Activated naive CD8-positive, alpha-beta T cell treated with anti-CD3 and anti-CD28 coated beads, Interleukin-2, amount 10 ng/mL, durations not matched to agents 7 days and 5 days (primary cell): ENCODE results near the gene ATMIN. TPM values are rescaled to one million over a fixed set of nuclear protein-coding genes. Genes with fewer than 3 reads are reported as not detected.

Experiments used
- ATAC-seq: fragments of 150-1000 bp; cut with Tn5 transposase; one replicate; pipeline ENCODE4 v1.10.0; 2021; ENCODE audit warnings: low read depth, moderate library complexity
- POLR2A ChIA-PET: fragments of 350-600 bp; sonication (Branson Sonifier 250); formaldehyde crosslinking; loops from one replicate; lab custom pipeline; 2021; ENCODE audit warnings: antibody characterized with exemption; lab: Charles Lee
- DNase-seq: peaks from one replicate; pipeline ENCODE4 v3.0.0; 2021
- H3K27ac Mint-ChIP-seq: one replicate; pipeline ENCODE4 v1.8.0; 2022; ENCODE audit warnings: mild to moderate bottlenecking, mixed read lengths
- H3K27me3 Mint-ChIP-seq: one replicate; pipeline ENCODE4 v1.8.0; 2022; ENCODE audit warnings: mild to moderate bottlenecking, moderate library complexity, mixed read lengths
- H3K36me3 Mint-ChIP-seq: one replicate; pipeline ENCODE4 v1.8.0; 2021; ENCODE audit warnings: mild to moderate bottlenecking, mixed read lengths
- H3K4me1 Mint-ChIP-seq: one replicate; pipeline ENCODE4 v1.8.0; 2021; ENCODE audit warnings: mixed read lengths
- H3K4me3 Mint-ChIP-seq: one replicate; pipeline ENCODE4 v1.8.0; 2022; ENCODE audit warnings: mild to moderate bottlenecking, moderate library complexity, mixed read lengths
- H3K9me3 Mint-ChIP-seq: one replicate; pipeline ENCODE4 v1.8.0; 2021; ENCODE audit warnings: mixed read lengths
- total RNA-seq, 2 experiments: library from RNA; stranded (reverse); gene quantifications; one replicate each; pipeline ENCODE4 v1.2.3, GENCODE V29; 2021

ATMIN gene
- total RNA-seq, 2 experiments from 2014 or later: 28.3 to 29.3 TPM

DNA sequence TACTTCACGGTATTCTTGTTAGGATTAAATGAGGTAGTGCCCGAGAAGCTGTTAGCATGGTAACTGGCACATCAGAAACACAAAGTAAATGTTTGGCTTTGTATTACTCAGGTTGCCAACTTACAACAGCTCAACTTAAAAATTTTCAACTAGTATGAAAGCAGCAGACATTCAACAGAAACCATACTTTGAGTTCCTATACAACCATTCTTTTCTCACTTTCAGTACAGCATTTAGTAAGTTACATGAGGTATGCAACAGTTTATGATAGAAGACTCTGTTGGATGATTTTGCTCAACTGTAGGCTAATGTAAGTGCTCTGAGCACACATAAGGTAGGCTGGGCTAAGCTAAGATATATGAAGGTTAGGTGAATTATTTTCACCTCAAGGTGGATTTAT, 21.0 kb upstream of the ATMIN start:
- ATAC-seq (no peak), DNase-seq (no peak)
- no peak overlapping the region for H3K4me3 Mint-ChIP-seq
- no peak overlapping the region for H3K27ac Mint-ChIP-seq
- H3K4me1 Mint-ChIP-seq: peaks cover 9% of the 10 kb centered on the region
- H3K36me3 Mint-ChIP-seq: peaks cover 43% of the 10 kb centered on the region
- POLR2A ChIA-PET: no interaction called here
- H3K9me3 Mint-ChIP-seq: no peaks in the 10 kb centered on the region
- no peaks in the 10 kb centered on the region for H3K27me3 Mint-ChIP-seq

GRCh38 chr16:81018496-81018895, 17.1 kb upstream of the ATMIN start:
- H3K4me1 Mint-ChIP-seq: peaks cover 2% of the 10 kb centered on the region
- no peak overlapping the region for H3K4me3 Mint-ChIP-seq
- peaks cover 34% of the 10 kb centered on the region for H3K36me3 Mint-ChIP-seq
- H3K9me3 Mint-ChIP-seq: no peaks in the 10 kb centered on the region
- DNase-seq: no peak
- H3K27ac Mint-ChIP-seq: no peak overlapping the region
- ATAC-seq: no peak
- no peaks in the 10 kb centered on the region for H3K27me3 Mint-ChIP-seq
- POLR2A ChIA-PET: no interaction called here

DNA sequence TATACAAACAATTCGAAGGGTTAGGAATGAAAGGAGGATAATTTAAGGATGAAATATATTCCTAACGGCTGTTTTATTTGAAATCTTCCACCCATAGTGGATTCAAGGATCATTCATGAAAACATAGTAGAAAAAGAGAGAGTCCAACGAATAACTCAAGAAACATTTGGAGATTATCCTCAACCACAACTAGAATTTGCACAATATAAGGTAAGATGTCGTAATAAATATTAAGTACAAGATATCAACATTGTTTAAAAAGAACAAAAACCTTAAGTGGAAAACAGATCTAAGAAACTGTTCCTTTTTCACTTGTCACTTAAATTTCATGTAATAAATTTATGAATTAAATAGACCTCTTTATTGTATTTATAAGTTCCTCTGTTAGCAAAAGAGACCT, 9.2 kb upstream of the ATMIN start:
- POLR2A ChIA-PET: no interaction called here
- H3K4me1 Mint-ChIP-seq: no peaks in the 10 kb centered on the region
- H3K27me3 Mint-ChIP-seq: no peaks in the 10 kb centered on the region
- no peak overlapping the region for H3K4me3 Mint-ChIP-seq
- H3K9me3 Mint-ChIP-seq: no peaks in the 10 kb centered on the region
- no peak for ATAC-seq
- no peak for DNase-seq
- H3K36me3 Mint-ChIP-seq: peaks cover 41% of the 10 kb centered on the region
- no peak overlapping the region for H3K27ac Mint-ChIP-seq

DNA sequence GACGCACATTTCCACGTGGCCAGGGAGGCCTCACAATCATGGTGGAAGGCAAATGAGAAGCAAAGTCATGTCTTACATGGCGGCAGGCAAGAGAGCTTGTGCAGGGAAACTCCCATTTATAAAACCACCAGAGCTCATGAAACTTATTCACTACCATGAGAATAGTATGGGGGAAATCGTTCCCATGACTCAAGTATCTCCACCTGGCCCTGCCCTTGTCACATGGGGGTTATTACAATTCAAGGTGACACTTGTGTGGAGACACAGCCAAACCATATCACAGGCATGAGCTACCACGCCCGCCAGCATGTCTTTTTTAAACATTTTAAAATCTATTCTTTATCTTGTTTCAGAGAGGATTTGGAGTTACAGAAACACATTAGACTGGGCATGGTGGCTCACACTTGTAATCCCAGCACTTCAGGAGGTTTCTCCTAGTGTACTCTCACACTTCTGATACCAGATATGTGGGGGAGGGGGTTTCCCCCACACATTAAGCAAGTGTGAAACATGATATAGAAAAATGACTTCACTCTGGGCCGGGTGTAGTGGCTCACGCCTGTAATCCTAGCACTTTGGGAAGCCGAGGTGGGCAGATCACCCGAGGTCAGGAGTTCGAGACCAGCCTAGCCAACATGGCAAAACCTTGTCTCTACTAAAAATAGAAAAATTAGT, 5.6 kb upstream of the ATMIN start:
- Mint-ChIP-seq H3K36me3 (peaks cover 35% of the 10 kb centered on the region), H3K4me3 (no peak overlapping the region)

DNA sequence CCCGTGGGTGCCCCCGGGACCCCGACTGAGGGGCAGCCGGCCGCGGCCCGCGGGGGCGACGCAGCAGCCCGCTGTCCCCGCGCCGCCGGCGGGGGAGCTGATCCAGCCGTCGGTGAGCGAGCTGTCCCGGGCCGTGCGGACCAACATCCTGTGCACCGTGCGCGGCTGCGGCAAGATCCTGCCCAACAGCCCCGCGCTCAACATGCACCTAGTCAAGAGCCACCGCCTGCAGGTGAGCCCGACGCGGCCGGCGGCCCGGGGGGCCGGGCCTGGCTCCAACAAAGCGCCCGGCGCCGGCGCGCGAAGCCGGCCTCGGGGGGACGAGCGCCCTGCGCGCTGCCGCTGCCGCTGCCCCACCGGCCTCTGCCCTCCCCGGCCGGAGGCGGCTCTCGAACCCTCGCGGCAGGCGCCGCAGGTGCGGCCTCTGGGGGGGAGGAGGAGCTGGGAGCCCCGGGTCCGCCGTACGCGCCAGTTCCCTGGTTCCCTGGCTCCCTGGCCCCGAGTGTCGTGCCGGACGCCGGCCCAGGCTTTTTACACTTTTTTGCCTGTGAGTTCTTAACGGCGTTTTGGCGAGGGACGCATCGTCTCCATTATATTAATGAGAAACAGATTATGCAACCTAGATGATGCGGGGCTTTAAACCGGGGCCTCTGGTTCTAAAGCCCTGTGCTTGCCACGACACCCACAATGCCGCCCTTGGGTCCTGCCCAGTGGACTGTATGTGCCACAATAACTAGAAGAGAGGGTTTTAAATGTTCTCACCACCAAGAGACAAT, 521 bp downstream of the ATMIN start:
- POLR2A ChIA-PET: interaction anchor here (1.0 to 3.2 kb wide), 6 partner anchors 29 to 278 kb away, joined by 3 to 22 read pairs (median 7); partner anchors contain the start of genes C16orf46, CENPN, CMC2 and GAN
- peaks cover 20% of the 10 kb centered on the region for H3K36me3 Mint-ChIP-seq

More for the DNA sequence above, 5.6 kb upstream of the ATMIN start:
- DNase-seq (no peak), ATAC-seq (no peak)
- POLR2A ChIA-PET: no interaction called here
- H3K27ac Mint-ChIP-seq: no peak overlapping the region
- H3K4me1 Mint-ChIP-seq: no peaks in the 10 kb centered on the region
- H3K27me3 Mint-ChIP-seq: no peaks in the 10 kb centered on the region
- H3K9me3 Mint-ChIP-seq: no peaks in the 10 kb centered on the region

DNA sequence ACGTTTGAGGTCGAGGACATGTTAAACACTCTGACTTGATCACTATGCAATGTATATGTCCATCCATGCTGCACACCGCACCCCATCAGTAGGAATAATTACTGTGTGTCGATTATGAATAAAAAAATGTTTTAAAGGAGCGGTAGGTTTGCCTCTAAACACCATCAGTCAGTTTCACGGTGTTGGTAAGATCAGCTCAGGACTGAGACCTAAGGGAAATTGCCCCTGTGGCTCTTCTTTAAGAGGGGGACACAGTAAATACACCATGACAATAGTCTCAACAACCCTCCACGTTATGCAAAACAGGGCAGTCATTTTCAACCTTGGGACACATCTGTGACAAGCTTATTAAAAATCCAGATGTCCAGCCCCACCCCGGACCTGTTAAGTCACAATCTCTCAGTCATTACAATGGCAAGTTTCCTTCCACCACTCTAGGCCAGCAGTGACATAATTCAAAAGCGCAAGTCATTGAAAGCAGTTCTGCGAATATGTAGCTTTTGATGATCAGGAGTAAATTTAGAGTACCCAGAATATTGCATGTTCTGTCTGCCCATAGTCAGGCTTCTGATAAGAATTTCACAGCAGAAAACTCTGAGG, 1.2 kb downstream of the ATMIN start:
- Mint-ChIP-seq H3K9me3 (no peaks in the 10 kb centered on the region), H3K36me3 (peaks cover 23% of the 10 kb centered on the region), H3K27ac (peak overlapping the region; percentile 65), H3K4me1 (peaks cover 28% of the 10 kb centered on the region), H3K27me3 (no peaks in the 10 kb centered on the region), H3K4me3 (peak overlapping the region; percentile 86)
- DNase-seq (no peak), ATAC-seq (no peak)
- POLR2A ChIA-PET: interaction anchor here (1.4 to 3.2 kb wide), 3 partner anchors 30 to 41 kb away, joined by 10 to 22 read pairs (median 15); partner anchors contain the start of genes C16orf46, CENPN and CMC2

More for the DNA sequence above, 521 bp downstream of the ATMIN start:
- Mint-ChIP-seq H3K27me3 (no peaks in the 10 kb centered on the region), H3K9me3 (no peaks in the 10 kb centered on the region), H3K4me3 (peak overlapping the region; percentile 86), H3K27ac (peak overlapping the region; percentile 65), H3K4me1 (peaks cover 28% of the 10 kb centered on the region)
- DNase-seq (no peak), ATAC-seq (peak; percentile 65)

GRCh38 chr16:81040131-81040530, 4.5 kb downstream of the ATMIN start:
- H3K27me3 Mint-ChIP-seq: no peaks in the 10 kb centered on the region
- peaks cover 39% of the 10 kb centered on the region for H3K36me3 Mint-ChIP-seq
- H3K9me3 Mint-ChIP-seq: no peaks in the 10 kb centered on the region
- H3K4me1 Mint-ChIP-seq: peaks cover 28% of the 10 kb centered on the region
- no peak for ATAC-seq
- no peak overlapping the region for H3K27ac Mint-ChIP-seq
- POLR2A ChIA-PET: no interaction called here
- no peak for DNase-seq
- H3K4me3 Mint-ChIP-seq: no peak overlapping the region

DNA sequence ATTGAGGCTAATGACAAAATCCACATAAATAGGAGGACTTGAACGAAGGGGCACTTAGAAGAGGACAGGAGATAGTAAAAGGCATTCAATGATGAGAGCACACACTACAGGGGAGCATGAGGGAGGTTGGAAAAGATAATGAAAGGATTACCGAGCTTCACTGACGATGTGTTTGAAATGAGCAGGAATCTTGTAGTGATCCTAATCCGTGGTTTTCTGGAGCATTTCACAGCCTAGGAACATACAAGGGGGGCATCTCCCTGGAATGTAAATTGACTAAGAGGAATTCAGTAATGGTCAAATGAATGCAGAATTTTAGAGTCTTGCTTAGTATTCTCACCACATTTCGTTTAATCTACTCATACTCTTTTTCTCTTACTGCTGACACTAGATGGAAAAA, 5.2 kb downstream of the ATMIN start:
- Mint-ChIP-seq H3K36me3 (peaks cover 42% of the 10 kb centered on the region), H3K4me3 (no peak overlapping the region)
- ATAC-seq: no peak

DNA sequence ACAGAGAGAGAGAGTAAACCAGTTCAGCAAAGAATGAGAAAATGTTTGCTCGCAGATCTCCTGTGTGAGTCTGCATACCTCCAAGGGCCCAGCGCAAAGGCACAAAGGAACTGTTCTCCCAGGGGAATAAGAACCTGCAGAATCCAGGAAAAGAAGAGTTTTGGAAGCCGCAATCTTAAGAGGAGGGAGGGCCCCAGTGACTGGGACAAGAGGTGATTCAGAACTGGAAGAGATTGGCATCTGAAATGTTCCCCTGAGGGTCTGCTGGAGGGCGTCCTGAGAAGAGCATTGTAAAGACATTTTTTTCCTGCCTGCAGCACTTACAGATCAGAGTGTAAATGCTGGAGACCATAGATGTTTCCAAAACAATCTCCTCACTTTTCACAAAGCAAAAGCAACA, 6.1 kb downstream of the ATMIN start:
- H3K36me3 Mint-ChIP-seq: peaks cover 44% of the 10 kb centered on the region
- ATAC-seq: no peak
- DNase-seq: no peak
- POLR2A ChIA-PET: no interaction called here
- no peaks in the 10 kb centered on the region for H3K9me3 Mint-ChIP-seq
- peaks cover 23% of the 10 kb centered on the region for H3K4me1 Mint-ChIP-seq
- no peaks in the 10 kb centered on the region for H3K27me3 Mint-ChIP-seq
- H3K4me3 Mint-ChIP-seq: no peak overlapping the region
- H3K27ac Mint-ChIP-seq: no peak overlapping the region

More for the DNA sequence above, 5.2 kb downstream of the ATMIN start:
- Mint-ChIP-seq H3K27ac (no peak overlapping the region), H3K9me3 (no peaks in the 10 kb centered on the region), H3K27me3 (no peaks in the 10 kb centered on the region), H3K4me1 (peaks cover 26% of the 10 kb centered on the region)
- POLR2A ChIA-PET: no interaction called here
- DNase-seq: no peak

DNA sequence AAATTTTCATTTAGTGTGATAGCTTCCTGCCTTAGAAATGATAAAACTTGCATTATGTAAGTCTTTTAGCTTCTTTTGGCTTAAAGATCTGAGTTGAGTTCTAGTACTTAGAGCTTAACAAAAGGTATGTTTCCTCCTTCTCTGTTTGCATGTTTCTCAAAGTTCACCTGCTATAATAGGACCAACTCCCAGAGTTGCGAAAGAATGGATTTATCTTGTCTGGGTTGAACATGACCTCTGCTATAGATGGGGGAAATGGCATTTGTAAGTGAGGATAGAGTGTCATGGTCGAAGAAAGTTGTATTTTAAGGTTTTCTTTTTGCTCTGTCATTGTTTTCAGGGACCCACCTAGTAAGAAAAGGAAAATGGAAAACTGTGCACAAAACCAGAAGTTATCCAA, 7.2 kb downstream of the ATMIN start:
- Mint-ChIP-seq H3K9me3 (no peaks in the 10 kb centered on the region), H3K4me3 (no peak overlapping the region), H3K36me3 (peaks cover 45% of the 10 kb centered on the region), H3K27me3 (no peaks in the 10 kb centered on the region), H3K27ac (no peak overlapping the region), H3K4me1 (peaks cover 12% of the 10 kb centered on the region)
- DNase-seq (no peak), ATAC-seq (no peak)
- POLR2A ChIA-PET: interaction anchor here (0.8 kb wide), 1 partner anchor 52 kb away, joined by 3 read pairs; no protein-coding TSS in a partner anchor

GRCh38 chr16:81053761-81054160, 18.1 kb downstream of the ATMIN start:
- H3K4me1 Mint-ChIP-seq: peaks cover 6% of the 10 kb centered on the region
- POLR2A ChIA-PET: no interaction called here

GRCh38 chr16:81060576-81061306, 25.1 kb downstream of the ATMIN start:
- no peaks in the 10 kb centered on the region for H3K36me3 Mint-ChIP-seq
- DNase-seq: no peak
- H3K9me3 Mint-ChIP-seq: no peaks in the 10 kb centered on the region
- no peak overlapping the region for H3K4me3 Mint-ChIP-seq
- no peak for ATAC-seq
- peaks cover 6% of the 10 kb centered on the region for H3K4me1 Mint-ChIP-seq
- POLR2A ChIA-PET: no interaction called here
- H3K27ac Mint-ChIP-seq: no peak overlapping the region
- H3K27me3 Mint-ChIP-seq: no peaks in the 10 kb centered on the region

More at GRCh38 chr16:81053761-81054160, 18.1 kb downstream of the ATMIN start:
- H3K27ac Mint-ChIP-seq: no peak overlapping the region
- ATAC-seq (no peak), DNase-seq (no peak)
- H3K4me3 Mint-ChIP-seq: no peak overlapping the region
- peaks cover 1% of the 10 kb centered on the region for H3K27me3 Mint-ChIP-seq
- peaks cover under 1% of the 10 kb centered on the region for H3K36me3 Mint-ChIP-seq
- peaks cover 14% of the 10 kb centered on the region for H3K9me3 Mint-ChIP-seq

DNA sequence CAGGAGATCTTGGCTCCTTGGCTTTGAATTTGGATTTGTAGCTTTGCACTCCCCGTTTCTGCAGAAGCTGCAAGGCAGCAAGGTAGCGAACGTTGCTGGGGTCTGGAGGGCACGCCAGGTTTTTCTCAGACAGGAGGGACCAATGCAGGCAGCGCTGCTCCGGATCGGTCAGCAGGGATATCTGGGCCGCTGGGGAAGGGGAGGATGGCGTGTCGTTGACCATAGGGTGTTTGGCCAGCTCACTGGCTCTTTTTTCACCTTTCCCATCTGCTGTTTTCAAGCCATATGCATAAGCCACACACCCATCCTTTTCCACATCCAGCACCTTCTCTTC, 25.6 kb downstream of the ATMIN start:
- H3K27me3 Mint-ChIP-seq: no peaks in the 10 kb centered on the region
- no peak overlapping the region for H3K4me3 Mint-ChIP-seq
- H3K27ac Mint-ChIP-seq: no peak overlapping the region
- H3K36me3 Mint-ChIP-seq: no peaks in the 10 kb centered on the region
- peaks cover 6% of the 10 kb centered on the region for H3K4me1 Mint-ChIP-seq
- ATAC-seq (no peak), DNase-seq (no peak)
- no peaks in the 10 kb centered on the region for H3K9me3 Mint-ChIP-seq
- POLR2A ChIA-PET: no interaction called here
